ENCODE measurements around the gene MREG.

- no peak for TF ChIP-seq YY1 (IDR thresholded peaks at IDR 0.05; ENCODE audit: insufficient read depth, insufficient read length)
- no peak for TF ChIP-seq SUZ12 (IDR thresholded peaks at IDR 0.05; ENCODE audit: extremely low read depth, insufficient read depth, insufficient read length)
- TF ChIP-seq ZNF274 (IDR thresholded peaks at IDR 0.05; ENCODE audit: low read depth, low read length), result no peak
Observed at GRCh38 chr2:215971671-215972070, 41.7 kb downstream of the MREG start.

Data from NT2/D1 (cell line).